Measurements from ENCODE around the gene TDRD10. TPM values are rescaled to one million over a fixed set of nuclear protein-coding genes. Genes with fewer than 3 reads are reported as not detected.

Gene TDRD10
- polyA plus RNA-seq, 3 donors = not detected

GRCh38 chr1:154460695-154461260 lies 41.2 kb upstream of the TDRD10 start:
- peak overlapping the region in 4 of 7 donors; percentile 21 to 72 (median 50) for H3K27ac Mint-ChIP-seq

GRCh38 chr1:154463512-154463990 lies 38.5 kb upstream of the TDRD10 start:
- H3K27me3 ChIP-seq (ENCODE audit: control insufficient read depth in 2 of 2, insufficient read depth in 2 of 2, low read length in 2 of 2) = no peaks in the 10 kb centered on the region
- no peak overlapping the region for H3K9ac ChIP-seq (ENCODE audit: insufficient read depth, low read length, poor library complexity, severe bottlenecking)
- peak overlapping the region in 1 of 2 donors; percentile 29 for H3K4me3 Mint-ChIP-seq
- 0% methylated on average over 3 of the region's 4 CpGs for WGBS (ENCODE audit: insufficient coverage)
- intact Hi-C loops (cut with micrococcal nuclease) = no loop called here
- H3K79me2 ChIP-seq (ENCODE audit: insufficient read depth, low read length) = peaks cover 45% of the 10 kb centered on the region
- H3K36me3 ChIP-seq (replicated peaks in 1 of 2; ENCODE audit: control insufficient read depth in 1 of 2, insufficient read depth in 2 of 2, low read length in 2 of 2) = peaks cover 56 to 83% of the 10 kb centered on the region in 2 donors
- no peak for TF ChIP-seq CTCF (IDR thresholded peaks at IDR 0.05)
- peak overlapping the region; percentile 2 to 93 (median 51) for H3K27ac Mint-ChIP-seq
- H3K4me1 ChIP-seq (ENCODE audit: control insufficient read depth in 1 of 2, insufficient read depth in 2 of 2, low read length in 2 of 2) = peaks cover 33 to 39% of the 10 kb centered on the region in 2 donors
- no peaks in the 10 kb centered on the region for H3K9me3 Mint-ChIP-seq
- no peaks in the 10 kb centered on the region for H3K9me3 ChIP-seq (replicated peaks in 1 of 2; ENCODE audit: control insufficient read depth in 1 of 2, insufficient read depth in 1 of 2, low read length in 2 of 2)
- no peak overlapping the region for H2AFZ ChIP-seq (ENCODE audit: insufficient read depth, low read depth, low read length, poor library complexity, severe bottlenecking)
- H3K4me3 ChIP-seq (replicated peaks in 1 of 3; ENCODE audit: low read depth in 2 of 3, low read length in 3 of 3) = no peak overlapping the region
- peaks cover 73 to 87% of the 10 kb centered on the region in 2 donors for H3K36me3 Mint-ChIP-seq
- H4K20me1 ChIP-seq (ENCODE audit: insufficient read depth, low read length) = peaks cover 58% of the 10 kb centered on the region
- H3K27me3 Mint-ChIP-seq (ENCODE audit: low read depth in 3 of 3) = no peaks in the 10 kb centered on the region
- peak in 2 of 3 donors; percentile 27 to 48 for DNase-seq
- H3K4me2 ChIP-seq (replicated peaks; ENCODE audit: extremely low read depth, low read length, poor library complexity, severe bottlenecking) = no peak overlapping the region
- peaks cover 46% of the 10 kb centered on the region for H3K4me1 Mint-ChIP-seq
- H3K27ac ChIP-seq (ENCODE audit: low read depth in 1 of 2, low read length in 2 of 2) = peak overlapping the region; percentile 47 to 69

More at GRCh38 chr1:154460695-154461260, 41.2 kb upstream of the TDRD10 start:
- 83% methylated on average over 13 of the region's 15 CpGs for WGBS (ENCODE audit: insufficient coverage)
- Histone ChIP-seq H3K36me3 (replicated peaks in 1 of 2; ENCODE audit: control insufficient read depth in 1 of 2, insufficient read depth in 2 of 2, low read length in 2 of 2) (peaks cover 56 to 66% of the 10 kb centered on the region in 2 donors), H3K79me2 (ENCODE audit: insufficient read depth, low read length) (peaks cover 42% of the 10 kb centered on the region), H2AFZ (ENCODE audit: insufficient read depth, low read depth, low read length, poor library complexity, severe bottlenecking) (no peak overlapping the region), H3K4me1 (ENCODE audit: control insufficient read depth in 1 of 2, insufficient read depth in 2 of 2, low read length in 2 of 2) (peaks cover 41 to 49% of the 10 kb centered on the region in 2 donors), H3K9ac (ENCODE audit: insufficient read depth, low read length, poor library complexity, severe bottlenecking) (no peak overlapping the region), H3K9me3 (replicated peaks in 1 of 2; ENCODE audit: control insufficient read depth in 1 of 2, insufficient read depth in 1 of 2, low read length in 2 of 2) (no peaks in the 10 kb centered on the region), H3K27me3 (ENCODE audit: control insufficient read depth in 2 of 2, insufficient read depth in 2 of 2, low read length in 2 of 2) (no peaks in the 10 kb centered on the region), H4K20me1 (ENCODE audit: insufficient read depth, low read length) (peaks cover 31% of the 10 kb centered on the region), H3K27ac (ENCODE audit: low read depth in 1 of 2, low read length in 2 of 2) (no peak overlapping the region), H3K4me3 (replicated peaks in 1 of 3; ENCODE audit: low read depth in 2 of 3, low read length in 3 of 3) (no peak overlapping the region), H3K4me2 (replicated peaks; ENCODE audit: extremely low read depth, low read length, poor library complexity, severe bottlenecking) (no peak overlapping the region)
- no peak for TF ChIP-seq CTCF (IDR thresholded peaks at IDR 0.05)
- no peaks in the 10 kb centered on the region for H3K27me3 Mint-ChIP-seq (ENCODE audit: low read depth in 3 of 3)
- H3K36me3 Mint-ChIP-seq = peaks cover 70 to 79% of the 10 kb centered on the region in 2 donors
- H3K4me3 Mint-ChIP-seq = no peak overlapping the region
- DNase-seq = no peak
- peaks cover 49% of the 10 kb centered on the region for H3K4me1 Mint-ChIP-seq
- intact Hi-C loops (cut with micrococcal nuclease) = no loop called here
- H3K9me3 Mint-ChIP-seq = no peaks in the 10 kb centered on the region
